Keratinocyte (primary cell): Measurements from ENCODE around the gene DPP3.

Source experiments
- CTCF ChIP-seq, 3 experiments: IDR thresholded peaks in 1 of 3; conservative IDR thresholded peaks in 1 of 3; optimal IDR thresholded peaks in 1 of 3; 2 replicates in 2 of 3; 3 replicates in 1 of 3; pipeline versions ENCODE3 to v1.5.1; 2011; ENCODE audit warnings: low read length in 3 of 3, mild to moderate bottlenecking in 3 of 3, moderate library complexity in 2 of 3, control low read depth in 1 of 3, inconsistent platforms in 1 of 3; ENCODE audit not compliant: insufficient read depth in 2 of 3; ENCODE audit errors: extremely low read depth in 1 of 3
- EZH2 ChIP-seq: IDR thresholded peaks from one replicate; pipeline ENCODE4 v1.6.1; 2012; ENCODE audit warnings: inconsistent platforms, mild to moderate bottlenecking, low read length, moderate library complexity

GRCh38 chr11:66532784-66533183 is 52.5 kb downstream of the DPP3 start:
- TF ChIP-seq CTCF (optimal IDR thresholded peaks at IDR 0.05 in 1 of 3, IDR thresholded peaks at IDR 0.05 in 1 of 3, conservative IDR thresholded peaks at IDR 0.05 in 1 of 3; ENCODE audit: extremely low read depth in 1 of 3, insufficient read depth in 2 of 3, low read length in 3 of 3) (no peak), EZH2 (no peak)
